HG03457 (cell line): ENCODE results near the gene IFNL4.
"Not testable (repeated sequence)": the region's sequence is repeated elsewhere in the genome, so short reads cannot be mapped to it uniquely, and the experiment has no call there.

Source experiments
- ATAC-seq: cut with Tn5 transposase; IDR thresholded peaks from one replicate; pipeline ENCODE4 v1.9.1; 2021; ENCODE audit warnings: moderate number of reproducible peaks; ENCODE audit not compliant: unreplicated experiment

IFNL4 gene

GRCh38 chr19:39257227-39257626 is 8.6 kb upstream of the IFNL4 start:
- ATAC-seq: no peak

DNA sequence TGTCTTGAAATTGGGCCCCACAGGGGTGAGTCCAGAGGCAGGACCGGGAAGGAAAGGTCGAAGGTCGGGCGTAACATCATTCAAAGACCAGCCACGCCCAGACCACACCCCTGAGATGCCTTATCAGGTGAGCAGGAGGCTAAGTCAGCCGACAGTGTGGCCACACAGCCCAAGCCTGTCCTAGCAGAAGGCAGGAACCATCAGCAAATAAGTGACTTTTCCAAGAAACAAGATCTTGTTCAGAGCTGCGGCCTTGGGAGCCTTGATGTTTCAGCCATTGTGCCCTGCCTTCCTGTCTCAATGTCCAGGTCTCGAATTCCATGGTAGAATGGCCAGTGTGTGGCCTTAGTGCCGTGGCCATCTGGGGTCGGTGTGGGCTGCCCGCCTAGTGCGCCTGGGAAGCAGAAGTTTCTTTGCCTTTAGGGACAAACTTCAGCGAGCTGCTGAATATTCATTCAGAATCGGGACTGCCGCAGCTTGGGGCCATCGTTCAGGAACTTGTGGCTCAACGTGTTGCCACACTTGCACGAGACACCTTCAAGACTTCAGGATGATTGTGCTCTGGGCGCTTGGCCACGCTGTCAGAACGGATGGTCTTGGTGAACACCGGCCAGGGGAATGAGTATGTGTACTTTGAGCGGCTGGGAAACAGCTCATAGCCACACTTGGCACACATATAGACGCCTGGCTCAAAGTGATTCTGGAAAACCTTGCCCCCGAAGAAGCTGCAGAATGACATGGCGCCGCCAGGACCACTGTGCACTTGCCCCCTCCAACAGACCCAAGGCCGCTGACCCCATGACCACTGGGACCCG is 6.1 kb upstream of the IFNL4 start:
- ATAC-seq: no peak

- ATAC-seq: no peak
Observed at GRCh38 chr19:39253374-39254149, 4.9 kb upstream of the IFNL4 start.

DNA sequence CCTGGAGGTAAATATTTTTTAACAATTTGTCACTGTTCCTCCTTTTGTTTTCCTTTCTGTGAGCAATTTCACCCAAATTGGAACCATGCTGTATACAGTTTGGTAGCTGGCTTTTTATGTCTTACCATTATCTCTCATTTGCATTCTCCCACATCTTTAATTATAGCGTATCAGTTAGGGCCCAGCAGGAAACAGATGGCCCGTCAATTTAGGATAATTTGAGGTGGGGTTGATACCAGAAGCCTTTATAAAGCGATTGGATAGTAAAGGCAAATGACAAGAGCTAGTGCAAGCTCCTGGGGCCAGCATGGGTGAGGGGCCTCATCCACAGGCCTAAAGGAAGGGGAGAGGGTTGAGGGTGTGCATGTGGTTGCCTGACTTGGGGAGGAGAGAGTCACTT is 3.8 kb upstream of the IFNL4 start:
- ATAC-seq: no peak

DNA sequence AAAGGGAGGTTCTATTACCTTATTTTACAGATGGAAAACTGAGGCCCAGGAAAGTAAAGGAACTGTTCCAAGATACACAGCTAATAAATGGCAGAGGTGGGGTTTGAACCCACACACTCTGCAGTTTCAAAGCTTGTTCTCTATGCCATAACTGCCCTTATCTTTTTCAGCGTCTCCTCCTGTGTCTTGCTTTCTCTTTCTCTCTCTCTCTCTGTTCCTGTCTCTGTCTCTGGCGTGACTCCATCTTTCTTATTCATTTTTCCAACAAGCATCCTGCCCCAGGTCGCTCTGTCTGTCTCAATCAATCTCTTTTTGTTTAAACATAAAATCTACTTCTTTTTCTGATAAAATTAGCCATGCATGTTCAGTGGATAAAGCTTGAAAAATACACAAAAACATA is 3.2 kb upstream of the IFNL4 start:
- no peak for ATAC-seq

DNA sequence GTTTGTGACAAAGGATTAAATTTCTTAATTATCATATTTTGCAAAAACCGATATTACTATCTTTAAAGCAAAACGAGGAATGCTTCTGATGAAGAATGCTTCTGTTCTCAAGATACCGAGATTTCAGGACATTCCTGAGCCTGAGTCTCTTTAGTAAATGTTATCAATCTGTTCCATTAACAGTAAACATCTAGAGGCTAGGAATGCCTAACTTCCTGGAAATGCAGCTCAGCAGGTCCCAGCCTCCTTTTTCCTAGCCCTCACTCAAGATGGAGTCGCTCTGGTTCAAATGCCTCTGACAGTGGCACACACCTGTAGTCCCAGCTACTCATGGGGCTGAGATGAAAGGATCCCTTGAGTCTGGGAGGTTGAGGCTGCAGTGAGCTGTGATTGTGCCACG is 2.4 kb upstream of the IFNL4 start:
- ATAC-seq: no peak

- ATAC-seq: no peak
Observed at GRCh38 chr19:39247701-39248664, 673 bp downstream of the IFNL4 start.

DNA sequence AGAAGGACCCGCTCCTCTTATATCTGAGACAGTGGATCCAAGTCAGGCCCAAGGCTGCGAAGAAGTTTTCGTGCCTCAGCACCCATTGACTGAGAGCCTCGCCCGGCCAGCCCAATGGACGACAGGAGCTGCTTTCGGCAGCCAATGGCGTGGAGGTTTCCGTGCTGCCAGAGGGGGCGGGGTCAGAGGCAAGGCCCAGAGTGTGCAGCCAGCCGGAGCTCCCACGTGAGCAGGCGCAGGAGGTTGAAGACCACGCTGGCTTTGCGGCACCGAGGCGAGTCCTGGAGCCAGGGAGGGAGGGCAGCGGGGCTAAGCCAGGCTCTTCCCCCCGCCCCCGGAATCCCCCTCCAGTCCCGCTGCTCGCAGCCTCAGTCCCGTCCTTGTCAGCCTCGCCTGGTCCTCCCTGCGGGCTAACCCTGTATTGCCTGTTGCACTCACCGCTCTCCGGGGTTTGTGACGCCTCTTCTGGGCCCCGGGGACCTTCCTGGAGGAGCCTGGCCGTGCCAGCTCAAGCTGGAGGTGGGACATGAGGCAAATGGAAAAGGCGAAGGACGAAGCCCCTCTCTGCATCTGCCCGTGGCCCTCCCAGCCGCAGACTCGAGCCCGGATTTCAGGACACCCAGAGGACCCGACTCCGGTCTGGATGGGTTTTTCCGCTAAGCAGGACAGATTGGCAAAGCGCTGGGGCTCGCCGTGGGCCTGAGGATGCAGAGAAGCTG is 1.5 kb downstream of the IFNL4 start:
- ATAC-seq: no peak

- ATAC-seq: not testable (repeated sequence)
Observed at GRCh38 chr19:39245166-39245565, 3.5 kb downstream of the IFNL4 start.

DNA sequence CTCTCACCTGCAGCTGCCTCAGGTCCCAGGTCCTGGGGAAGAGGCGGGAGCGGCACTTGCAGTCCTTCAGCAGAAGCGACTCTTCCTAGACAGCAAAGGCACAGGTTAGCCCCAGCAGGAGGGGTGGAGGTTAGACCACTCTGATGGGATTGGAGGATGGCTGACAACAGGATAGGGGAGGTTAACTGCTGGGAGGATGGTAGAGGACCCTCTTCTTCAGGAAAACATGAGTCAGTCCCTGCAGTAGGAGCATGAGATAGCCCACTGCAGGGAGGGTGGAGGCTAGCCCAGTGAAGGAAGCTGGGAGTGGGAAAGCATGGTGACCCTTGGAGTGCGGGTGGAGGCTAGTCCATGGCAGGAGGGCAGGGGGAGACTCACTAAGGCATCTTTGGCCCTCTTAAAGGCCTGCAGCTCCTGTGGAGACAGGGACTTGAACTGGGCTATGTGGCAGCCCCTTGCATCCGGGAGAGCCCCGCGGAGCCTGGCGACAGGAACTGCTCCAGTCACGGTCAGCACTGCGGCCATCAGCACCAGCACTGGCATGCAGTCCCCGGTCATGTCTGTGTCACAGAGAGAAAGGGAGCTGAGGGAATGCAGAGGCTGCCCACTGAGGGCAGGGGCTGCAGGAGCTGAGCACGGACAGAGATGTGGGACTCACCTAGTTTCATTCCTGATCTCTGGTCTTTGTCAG is 4.1 kb downstream of the IFNL4 start, which contains the start of gene IFNL3:
TSS of gene IFNL3 (minus strand) at position 597 of the 691 bp plus-strand sequence. CDS start at position 558, 39 bp downstream.
- not testable (repeated sequence) for ATAC-seq

GRCh38 chr19:39243741-39244140 is 4.9 kb downstream of the IFNL4 start:
- not testable (repeated sequence) for ATAC-seq

DNA sequence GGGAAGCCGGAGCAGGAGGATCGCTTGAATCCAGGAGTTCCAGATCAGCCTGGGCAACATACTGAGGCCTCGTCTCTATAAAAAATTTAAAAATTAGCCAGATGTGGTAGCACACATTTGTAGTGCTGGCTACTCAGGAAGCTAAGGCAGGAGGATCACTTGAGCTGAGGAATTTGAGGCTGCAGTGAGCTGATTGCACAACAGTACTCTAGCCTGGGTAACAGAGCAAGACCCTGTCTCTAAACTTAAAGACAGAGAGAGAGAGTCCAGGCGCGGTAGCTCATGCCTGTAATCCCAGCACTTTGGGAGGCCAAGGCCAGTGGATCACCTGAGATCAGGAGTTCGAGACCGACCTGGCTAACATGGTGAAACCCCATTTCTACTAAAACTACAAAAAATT is 8.2 kb downstream of the IFNL4 start:
- no peak for ATAC-seq

GRCh38 chr19:39238944-39239343 is 9.7 kb downstream of the IFNL4 start:
- ATAC-seq: no peak

DNA sequence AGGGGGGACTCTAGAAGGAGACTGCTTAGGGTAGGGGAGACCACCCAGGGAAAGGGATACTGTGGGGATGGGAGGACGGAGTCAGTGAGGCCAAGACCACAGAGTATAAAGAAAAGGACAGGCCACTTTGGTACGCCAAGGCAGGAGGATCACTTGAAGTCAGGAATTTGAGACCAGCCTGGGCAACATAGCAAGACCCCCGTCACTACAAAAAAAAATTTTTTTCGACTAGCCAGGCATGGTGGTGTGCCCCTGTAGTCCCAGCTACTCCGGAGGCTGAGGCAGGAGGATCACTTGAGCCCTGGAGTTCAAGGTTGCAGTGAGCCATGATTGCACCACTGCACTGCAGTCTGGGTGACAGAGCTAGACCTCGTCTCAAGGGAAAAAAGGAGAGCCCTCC is 10.4 kb downstream of the IFNL4 start:
- no peak for ATAC-seq

GRCh38 chr19:39237200-39238184 is 11.2 kb downstream of the IFNL4 start:
- ATAC-seq: no peak

DNA sequence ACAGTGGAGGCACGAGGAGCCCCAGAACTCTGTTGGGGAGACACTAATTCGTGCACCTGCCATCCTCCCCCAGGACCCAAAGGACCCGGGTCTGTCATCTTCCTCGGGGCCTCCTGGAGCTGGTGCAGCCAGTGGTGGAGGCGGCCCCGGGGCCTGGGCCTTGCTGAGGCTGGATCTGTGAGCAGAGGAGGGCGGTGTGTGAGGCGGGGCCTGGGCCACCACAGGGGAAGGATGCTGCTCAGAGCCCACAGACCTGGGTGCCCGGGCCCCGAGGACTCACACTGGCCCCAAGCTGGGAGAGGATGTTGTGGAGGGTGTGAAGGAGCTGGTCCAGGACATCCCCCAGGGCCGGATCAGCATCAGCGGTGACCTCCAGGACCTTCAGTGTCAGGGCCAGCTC is 12.1 kb downstream of the IFNL4 start:
- ATAC-seq: no peak

DNA sequence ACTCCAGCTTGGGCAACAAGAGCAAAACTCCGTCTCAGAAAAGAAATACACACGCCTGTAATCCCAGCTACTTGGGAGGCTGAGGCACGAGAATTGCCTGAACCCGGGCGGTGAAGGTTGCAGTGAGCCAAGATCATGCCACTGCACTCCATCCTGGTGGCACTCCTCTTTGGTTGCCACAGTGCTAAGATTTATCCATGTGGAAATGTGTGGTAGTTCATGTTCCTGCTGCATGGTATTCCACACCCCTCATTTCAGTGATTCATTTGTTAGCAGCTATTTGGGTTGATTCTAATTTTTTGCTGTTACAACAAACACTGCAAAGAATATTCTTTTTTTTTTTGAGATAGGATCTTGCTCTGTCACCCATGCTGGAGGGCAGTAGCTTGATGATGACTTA is 15.9 kb downstream of the IFNL4 start:
- ATAC-seq: no peak

- ATAC-seq: no peak
Observed at GRCh38 chr19:39230096-39230764, 18.4 kb downstream of the IFNL4 start.
